Activated CD4-positive, alpha-beta T cell treated with anti-CD3 and anti-CD28 coated beads, Interleukin-2, amount 50 U/mL, for 1 hour (primary cell): ENCODE results near the gene MED13.
"Not testable (repeated sequence)": the region's sequence is repeated elsewhere in the genome, so short reads cannot be mapped to it uniquely, and the experiment has no call there.

Source experiments
- DNase-seq: peaks from one replicate; pipeline ENCODE4 v3.0.0-alpha.2; 2020

The MED13 gene

GRCh38 chr17:61981323-61981722 lies 83.8 kb downstream of the MED13 start:
- no peak for DNase-seq

DNA sequence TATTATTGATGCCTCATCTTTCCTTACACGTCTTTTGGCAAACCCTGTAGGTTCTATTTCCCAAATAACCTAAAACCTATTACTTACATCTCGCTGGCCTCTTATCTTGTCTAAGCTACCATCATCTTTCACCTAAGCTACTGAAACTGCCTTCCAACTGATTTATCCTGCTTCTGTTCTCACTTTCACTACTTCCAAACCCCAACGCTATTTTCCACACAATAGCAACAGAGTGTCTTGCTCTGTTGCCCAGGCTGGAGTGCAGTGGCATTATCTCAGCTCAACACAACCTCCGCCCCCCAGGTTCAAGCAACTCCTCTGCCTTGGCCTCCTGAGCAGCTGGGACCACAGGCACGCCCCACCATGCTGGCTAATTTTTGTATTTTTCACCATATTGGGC lies 84.5 kb downstream of the MED13 start:
- DNase-seq = no peak

- no peak for DNase-seq
Observed at GRCh38 chr17:61974115-61974514, 91.0 kb downstream of the MED13 start.

DNA sequence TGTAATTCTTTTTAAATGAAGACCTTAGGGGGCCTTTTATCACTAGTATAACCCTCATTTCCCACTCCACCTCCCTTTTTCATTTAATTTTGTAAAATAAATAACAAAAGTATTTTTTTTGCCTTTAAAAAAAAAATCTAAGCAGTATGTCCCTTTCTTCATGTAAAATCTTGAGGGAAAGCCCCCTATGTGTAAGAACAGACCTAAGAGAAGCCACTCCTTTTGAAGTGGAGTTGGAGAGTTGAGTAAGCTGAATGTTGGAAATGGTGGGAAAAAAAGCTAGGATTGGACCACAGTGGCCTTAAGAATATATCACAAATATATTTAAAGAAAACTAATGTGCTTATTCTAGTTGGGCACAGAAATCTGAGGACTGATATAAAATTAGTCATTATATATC lies 92.8 kb downstream of the MED13 start:
- no peak for DNase-seq

DNA sequence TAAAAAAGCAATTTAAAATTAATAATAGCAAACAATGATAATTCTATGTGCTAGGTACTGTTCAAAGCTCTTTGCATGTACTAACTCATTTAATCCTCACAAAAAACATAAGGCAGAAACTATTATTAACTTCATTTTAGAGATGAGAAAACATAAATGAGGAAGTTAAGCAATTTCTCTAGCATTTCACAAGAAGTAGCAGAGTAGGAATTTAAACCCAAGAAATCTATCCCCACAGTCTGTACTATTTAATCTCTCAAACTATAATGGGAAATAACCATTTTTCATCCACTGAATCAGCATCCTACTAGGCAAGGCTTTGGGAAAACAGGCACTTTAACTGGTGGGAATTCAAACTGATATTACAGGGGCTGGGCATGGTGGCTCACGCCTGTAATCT lies 95.0 kb downstream of the MED13 start:
- no peak for DNase-seq

DNA sequence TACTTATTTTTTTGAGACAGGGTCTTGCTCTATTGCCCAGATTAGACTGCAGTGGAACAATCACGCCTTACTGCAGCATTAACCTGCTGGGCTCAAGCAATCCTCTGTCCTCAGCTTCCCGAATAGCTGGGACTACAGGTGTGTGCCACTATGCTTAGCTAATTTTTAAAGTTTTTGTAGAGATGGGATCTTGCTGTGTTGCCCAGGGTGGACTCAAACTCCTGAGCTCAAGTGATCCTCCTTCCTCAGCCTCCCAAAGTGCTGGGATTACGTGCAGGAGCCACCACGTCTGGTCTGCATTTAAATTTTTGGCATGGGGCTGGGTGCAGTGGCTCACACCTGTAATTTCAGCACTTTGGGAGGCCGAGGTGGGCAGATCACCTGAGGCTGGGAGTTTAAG lies 96.3 kb downstream of the MED13 start:
- no peak for DNase-seq

GRCh38 chr17:61967729-61968128 lies 97.3 kb downstream of the MED13 start:
- no peak for DNase-seq

DNA sequence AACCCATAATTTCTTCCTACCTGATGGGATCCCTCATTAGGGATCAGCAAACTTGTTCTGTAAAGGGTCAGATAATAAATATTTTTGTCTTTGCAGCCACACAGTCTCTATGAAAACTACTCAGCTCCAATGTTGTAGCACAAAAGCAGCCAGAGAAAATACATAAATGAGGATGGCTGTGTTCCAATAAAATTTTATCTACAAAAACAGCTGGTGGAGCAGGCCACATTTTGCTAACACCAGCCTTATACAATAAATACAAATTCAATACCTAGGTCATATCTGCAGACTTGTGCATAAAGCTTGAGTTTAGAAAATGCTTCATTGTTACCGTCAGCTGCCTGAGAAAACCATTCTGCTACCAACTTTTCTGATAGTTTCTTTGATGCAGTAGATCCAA lies 98.9 kb downstream of the MED13 start:
- no peak for DNase-seq

DNA sequence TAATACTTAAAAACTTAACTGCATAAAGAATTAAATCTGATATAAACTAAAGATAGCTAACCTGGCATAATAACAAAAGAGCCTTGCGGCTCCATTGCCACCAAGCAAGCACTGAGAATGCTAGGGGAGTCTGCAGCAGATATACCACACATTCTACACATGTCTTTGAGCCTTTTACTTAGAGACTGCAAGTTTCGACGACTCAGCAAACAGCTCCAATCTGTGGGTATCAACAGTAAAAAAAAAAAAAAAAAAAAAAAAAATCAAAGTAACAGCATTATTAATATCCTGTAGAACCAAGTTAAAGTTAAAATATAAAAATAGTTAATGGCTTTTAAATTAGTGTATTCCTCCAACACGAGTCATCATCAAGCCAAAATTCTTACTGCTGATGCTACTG lies 109.5 kb downstream of the MED13 start:
- no peak for DNase-seq

- DNase-seq = no peak
Observed at GRCh38 chr17:61947367-61948078, 117.6 kb downstream of the MED13 start.

DNA sequence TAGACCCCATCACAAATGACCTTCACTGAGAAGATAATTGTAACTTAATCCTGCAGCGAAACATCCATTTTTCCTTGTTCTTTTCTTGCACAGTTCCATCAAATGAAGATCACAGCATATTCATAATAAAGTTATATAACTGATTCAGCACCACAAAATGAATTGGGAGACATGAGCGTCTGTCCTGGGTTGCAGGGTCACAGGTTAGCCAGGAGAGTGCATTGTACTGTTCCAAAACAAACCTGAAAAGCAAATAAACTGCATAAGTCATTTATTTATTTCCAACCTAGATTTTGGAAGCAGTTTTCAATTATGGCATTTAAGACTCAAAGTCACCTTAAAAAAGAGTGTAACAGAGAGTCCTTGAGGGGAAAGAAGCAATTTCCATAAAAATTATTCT lies 118.7 kb downstream of the MED13 start:
- no peak for DNase-seq

DNA sequence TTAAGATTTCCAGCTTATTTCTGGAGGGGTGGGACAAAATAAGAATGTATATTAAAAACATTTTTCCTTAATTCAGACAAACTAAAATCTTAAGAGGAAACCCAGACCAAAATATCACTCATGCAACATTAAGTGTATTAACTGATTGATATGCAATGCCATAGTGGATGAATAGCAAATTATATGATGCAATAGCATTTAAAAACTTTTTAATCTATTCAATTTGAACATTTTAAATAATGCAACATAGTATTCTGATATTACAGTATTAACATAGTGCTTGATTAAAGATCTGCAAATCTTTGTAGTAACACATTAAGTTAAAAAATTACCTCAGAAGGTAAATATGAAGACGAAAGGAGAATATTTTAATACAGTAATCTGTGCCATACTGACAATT lies 122.0 kb downstream of the MED13 start:
- DNase-seq = no peak

GRCh38 chr17:61942085-61942484 lies 123.0 kb downstream of the MED13 start:
- DNase-seq = no peak

- DNase-seq = no peak
Observed at GRCh38 chr17:61928101-61928436, 137.0 kb downstream of the MED13 start.

DNA sequence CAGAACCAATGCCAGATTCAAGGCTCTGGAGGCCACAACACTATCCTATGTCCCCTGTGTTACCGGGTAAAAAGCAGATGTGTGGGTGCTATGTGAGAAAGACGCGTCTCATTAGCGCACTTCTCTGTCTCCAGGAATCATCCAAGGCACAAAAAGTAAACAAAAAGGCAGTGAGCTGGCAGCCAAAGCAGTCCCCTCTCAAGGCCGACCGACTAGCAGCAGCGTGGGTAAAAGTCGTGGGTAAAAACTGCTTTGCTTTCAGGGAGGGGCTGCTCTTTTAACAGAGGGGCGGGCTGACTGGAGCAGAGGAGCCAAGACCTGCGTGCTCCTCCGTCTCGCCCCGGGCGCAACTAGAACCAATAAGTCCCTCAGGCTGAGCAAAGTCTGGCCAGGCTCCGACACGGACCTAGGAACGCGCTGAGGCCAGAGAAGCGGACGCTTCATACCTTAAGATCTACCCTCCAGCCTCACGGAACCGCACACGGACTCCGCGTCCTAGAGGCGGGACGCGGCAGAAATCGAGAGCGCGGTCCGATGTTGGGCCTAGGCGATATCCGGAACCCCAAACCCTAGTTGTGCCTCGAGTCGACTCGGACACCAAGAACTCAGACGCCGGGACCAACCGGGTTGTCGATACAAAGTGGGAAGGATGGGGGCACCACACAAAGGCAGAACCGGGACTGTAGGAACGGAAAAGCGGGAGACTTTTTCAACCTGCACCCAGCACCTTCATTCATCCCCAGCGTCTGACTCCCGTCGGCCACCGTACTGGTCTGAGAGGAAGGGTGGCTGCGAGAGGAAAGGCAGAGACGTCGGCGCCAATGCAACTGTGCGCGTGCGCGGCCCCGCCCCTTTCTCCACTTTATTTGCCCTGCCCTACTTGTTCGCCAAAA lies 137.6 kb downstream of the MED13 start, which contains the start of gene INTS2:
Gene INTS2 (minus strand): TSS at position 775 of the 893 bp plus-strand sequence. CDS start 1,338 bp downstream, outside the sequence.
- peak; percentile 95 for DNase-seq

GRCh38 chr17:61926826-61927207 lies 138.3 kb downstream of the MED13 start:
- no peak for DNase-seq

DNA sequence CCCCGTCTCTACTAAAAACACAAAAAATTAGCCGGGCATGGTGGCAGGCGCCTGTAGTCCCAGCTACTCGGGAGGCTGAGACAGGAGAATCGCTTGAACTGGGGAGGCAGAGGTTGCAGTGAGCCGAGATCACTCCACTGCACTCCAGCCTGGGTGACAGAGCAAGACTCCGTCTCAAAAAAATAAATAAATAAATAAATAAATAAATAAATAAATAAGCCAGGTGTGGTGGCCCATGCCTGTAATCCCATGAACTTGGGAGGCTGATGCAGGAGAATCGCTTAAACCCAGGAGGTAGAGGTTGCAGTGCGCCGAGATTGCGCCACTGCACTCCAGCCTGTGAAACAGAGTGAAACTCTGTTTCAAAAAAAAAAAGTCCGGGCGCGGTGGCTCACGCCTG lies 149.9 kb downstream of the MED13 start:
- DNase-seq = not testable (repeated sequence)

DNA sequence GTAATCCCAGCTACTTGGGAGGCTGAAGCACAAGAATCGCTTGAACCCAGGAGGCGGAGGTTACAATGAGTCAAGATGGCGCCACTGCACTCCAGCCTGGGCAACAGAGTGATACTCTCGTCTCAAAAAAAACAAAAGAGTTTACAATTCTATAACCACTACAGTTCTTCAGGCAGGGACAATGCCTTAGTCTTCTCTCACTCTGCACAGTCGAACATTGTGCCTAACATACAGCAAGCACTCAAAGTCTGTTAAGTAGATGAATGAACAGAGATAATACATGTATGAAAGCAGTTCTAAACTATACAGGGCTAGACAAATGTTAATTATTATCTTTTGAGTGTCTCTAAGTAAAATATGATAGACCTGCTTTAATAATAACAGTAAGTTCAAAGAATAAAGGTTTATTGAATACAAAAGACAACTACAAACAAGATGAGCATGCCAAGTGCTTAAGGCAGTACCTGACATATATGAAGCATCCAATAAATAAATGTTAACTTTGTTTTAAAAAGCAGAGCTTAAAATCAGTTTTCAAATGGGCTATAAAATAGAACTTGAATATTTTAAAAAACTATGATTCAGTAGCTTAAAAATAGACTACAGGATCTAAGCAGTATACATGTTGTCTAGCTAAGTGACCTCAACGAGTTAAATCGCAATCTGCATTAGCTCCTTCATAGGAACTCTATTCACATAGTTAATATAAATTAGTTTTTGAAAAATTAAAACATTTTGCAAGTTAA lies 156.6 kb downstream of the MED13 start:
- DNase-seq = no peak

- no peak for DNase-seq
Observed at GRCh38 chr17:61907361-61907760, 157.7 kb downstream of the MED13 start.

- DNase-seq = peak; percentile 26
Observed at GRCh38 chr17:61904094-61904710, 160.9 kb downstream of the MED13 start.

DNA sequence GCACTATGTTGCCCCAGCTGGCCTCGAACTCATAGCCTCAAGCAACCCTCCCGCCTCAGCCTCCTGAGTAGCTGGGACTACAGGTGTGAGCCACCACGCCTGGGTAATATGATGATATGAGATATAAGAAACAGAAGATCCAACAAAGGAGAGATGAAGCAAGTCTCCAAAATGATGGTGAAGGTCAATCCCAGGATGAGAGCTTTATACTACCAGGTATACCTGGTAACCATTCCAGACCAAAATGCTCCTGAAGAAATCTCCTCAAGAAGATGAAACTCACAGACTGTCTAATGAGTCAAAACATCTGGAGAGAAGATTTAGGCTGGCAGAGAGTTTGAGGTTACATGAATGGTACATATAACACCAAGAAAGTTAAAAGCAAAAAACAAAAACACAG lies 161.8 kb downstream of the MED13 start:
- DNase-seq = no peak

DNA sequence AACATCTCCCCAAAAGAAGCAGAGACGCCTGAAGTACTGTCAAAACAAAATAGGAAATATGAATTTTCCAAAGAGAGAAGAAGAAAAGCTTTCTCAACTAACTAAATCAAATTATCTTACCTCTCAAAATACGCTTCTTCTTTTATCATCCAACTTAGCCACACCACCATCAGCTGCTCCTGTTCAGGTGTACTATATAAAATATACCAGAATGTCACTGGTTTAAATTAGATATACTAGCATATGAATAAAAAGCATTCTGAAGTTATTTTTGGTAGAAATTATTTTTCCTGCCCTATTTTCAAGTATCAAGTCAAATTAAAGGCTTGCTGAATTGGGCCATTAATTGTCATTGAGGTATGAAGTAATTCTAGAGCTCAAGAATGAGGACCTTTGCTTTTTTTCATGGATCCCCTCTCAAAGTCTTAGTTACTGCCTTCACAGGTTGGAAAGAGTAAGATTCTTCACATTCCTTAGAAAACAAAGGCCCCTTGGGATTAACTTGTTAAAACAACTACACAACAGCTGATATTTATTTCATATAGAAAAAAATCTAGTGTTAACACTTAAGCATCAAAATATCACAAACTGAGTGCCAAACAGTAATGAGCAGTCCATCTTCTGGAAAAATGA lies 167.4 kb downstream of the MED13 start:
- DNase-seq = no peak

GRCh38 chr17:61895391-61895790 lies 169.7 kb downstream of the MED13 start:
- no peak for DNase-seq
